Neuron (in vitro differentiated cells): ENCODE measurements around the gene NFATC1.

ENCODE experiments used
- H2AFZ ChIP-seq: one replicate; pipeline ENCODE4 v1.6.1; 2013; ENCODE audit warnings: low read depth, mild to moderate bottlenecking, inconsistent platforms, low read length, moderate library complexity
- H3K27me3 ChIP-seq: one replicate; pipeline ENCODE4 v1.6.1; 2013; ENCODE audit warnings: low read length; ENCODE audit not compliant: insufficient read depth
- H3K36me3 ChIP-seq: one replicate; pipeline ENCODE4 v1.6.1; 2013; ENCODE audit warnings: low read length; ENCODE audit not compliant: insufficient read depth
- H3K4me1 ChIP-seq: one replicate; pipeline ENCODE4 v1.6.1; 2013; ENCODE audit warnings: low read length; ENCODE audit not compliant: insufficient read depth
- H3K4me3 ChIP-seq: 2 replicates; pipeline ENCODE4 v1.5.1; 2013; ENCODE audit warnings: mild to moderate bottlenecking, low read length, moderate library complexity
- H3K9me3 ChIP-seq: one replicate; pipeline ENCODE4 v1.6.1; 2013; ENCODE audit warnings: low read length

Gene NFATC1

DNA sequence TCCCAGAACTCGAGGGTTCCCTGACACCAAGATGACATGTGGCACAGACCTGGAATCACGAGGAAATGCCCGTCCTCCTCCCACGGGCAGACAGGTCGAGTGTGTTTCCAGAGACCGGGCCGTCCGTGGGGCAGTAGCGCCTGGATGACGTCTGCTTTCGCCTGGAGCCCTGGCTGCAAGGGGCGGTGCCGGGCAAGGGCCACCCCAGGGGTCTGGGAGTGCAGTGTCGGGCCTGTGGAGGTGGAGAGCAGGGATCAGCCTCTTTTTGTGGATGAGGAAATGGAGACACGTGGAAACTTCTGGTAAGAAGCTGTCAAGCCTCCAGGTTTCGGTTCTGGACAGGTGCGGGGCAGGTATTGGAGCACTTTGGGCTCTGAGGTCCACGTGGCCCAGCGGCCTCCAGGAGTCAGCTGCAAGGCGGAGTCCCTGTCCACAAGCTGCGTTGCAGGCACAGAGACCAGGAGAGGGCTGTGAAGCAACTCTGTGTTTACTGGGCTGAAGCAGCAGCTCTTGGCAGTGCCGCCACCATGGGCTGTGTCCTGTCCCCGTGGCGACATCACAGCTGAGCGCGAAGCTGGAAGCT, 25.6 kb downstream of the NFATC1 start:
- H3K27me3 ChIP-seq: no peaks in the 10 kb centered on the region
- H3K9me3 ChIP-seq: no peaks in the 10 kb centered on the region
- no peaks in the 10 kb centered on the region for H3K4me1 ChIP-seq
- no peaks in the 10 kb centered on the region for H3K36me3 ChIP-seq
- H3K4me3 ChIP-seq: no peak overlapping the region
- no peak overlapping the region for H2AFZ ChIP-seq

DNA sequence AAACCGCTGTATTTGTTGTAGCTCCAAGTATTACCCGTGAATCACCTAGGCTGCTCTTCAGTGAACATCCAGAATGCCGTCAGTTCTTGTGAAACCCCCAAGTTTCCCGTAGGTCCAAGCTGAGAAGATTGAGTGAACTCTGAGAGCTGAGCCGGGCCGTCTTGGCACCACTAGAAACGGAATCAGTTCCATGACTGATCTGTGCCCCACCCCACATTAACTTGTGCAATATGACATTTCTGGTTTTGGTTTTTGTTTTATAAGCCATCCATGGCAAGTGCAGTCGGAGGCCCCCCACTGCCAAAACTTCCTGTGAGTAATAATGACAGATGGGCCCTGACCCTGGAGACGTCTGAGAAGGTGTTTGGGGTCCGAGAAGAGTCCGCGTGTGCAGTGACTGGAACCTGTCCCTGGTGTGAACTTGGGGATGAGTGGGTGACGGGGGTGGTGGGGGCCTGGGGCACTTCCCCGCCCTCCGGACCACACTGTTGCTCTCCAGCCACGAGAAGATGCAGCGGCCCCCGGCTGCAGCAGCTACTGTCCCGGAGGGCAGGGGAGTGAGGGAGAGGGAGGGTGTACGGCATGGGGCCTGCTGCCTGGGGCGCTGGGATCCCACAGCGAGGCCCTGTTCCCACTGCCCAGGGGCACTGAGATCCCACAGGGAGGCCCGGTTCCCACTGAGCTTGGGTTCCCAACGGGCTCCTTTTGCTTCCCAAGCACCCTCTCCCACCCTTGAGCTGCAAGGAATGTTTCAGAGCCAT, 26.5 kb downstream of the NFATC1 start:
- H3K36me3 ChIP-seq: no peaks in the 10 kb centered on the region
- no peak overlapping the region for H2AFZ ChIP-seq
- no peaks in the 10 kb centered on the region for H3K9me3 ChIP-seq
- H3K4me3 ChIP-seq: no peak overlapping the region
- H3K4me1 ChIP-seq: no peaks in the 10 kb centered on the region
- H3K27me3 ChIP-seq: no peaks in the 10 kb centered on the region

GRCh38 chr18:79422783-79423165, 27.0 kb downstream of the NFATC1 start:
- H3K4me1 ChIP-seq: no peaks in the 10 kb centered on the region
- H3K4me3 ChIP-seq: no peak overlapping the region
- H3K36me3 ChIP-seq: no peaks in the 10 kb centered on the region
- H3K27me3 ChIP-seq: no peaks in the 10 kb centered on the region
- H3K9me3 ChIP-seq: no peaks in the 10 kb centered on the region
- H2AFZ ChIP-seq: no peak overlapping the region

GRCh38 chr18:79423211-79424007, 27.7 kb downstream of the NFATC1 start:
- no peaks in the 10 kb centered on the region for H3K9me3 ChIP-seq
- no peak overlapping the region for H2AFZ ChIP-seq
- no peaks in the 10 kb centered on the region for H3K36me3 ChIP-seq

DNA sequence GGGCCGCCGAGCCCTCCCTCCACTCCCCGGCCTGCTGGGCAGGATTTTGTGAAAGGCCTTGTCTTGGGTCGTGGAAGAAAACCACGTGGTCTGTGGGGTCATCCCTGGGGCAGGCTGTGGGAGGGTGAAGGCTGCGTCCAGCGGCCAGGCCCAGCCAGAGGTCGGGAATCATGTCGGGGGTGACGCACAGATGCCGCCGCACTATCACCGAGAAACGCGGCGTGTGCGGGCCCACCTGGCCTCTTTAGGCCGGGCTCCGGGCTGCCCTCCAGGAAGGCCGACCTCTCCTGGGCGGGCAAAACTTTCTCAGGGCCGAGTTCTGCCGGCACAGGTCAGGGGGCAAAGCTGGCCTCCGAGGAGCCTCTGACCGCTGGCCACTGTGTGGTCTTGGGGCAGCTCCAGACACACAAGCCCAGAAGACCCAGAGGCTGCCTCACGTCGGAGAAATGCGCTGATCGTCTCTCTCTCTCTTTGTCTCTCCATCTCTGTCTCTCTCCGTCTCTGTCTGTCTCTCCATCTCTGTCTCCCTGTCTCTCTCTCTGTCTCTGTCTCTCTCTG, 28.4 kb downstream of the NFATC1 start:
- Histone ChIP-seq H3K4me3 (no peak overlapping the region), H3K36me3 (no peaks in the 10 kb centered on the region), H3K4me1 (no peaks in the 10 kb centered on the region), H3K27me3 (no peaks in the 10 kb centered on the region), H3K9me3 (no peaks in the 10 kb centered on the region), H2AFZ (no peak overlapping the region)

More at GRCh38 chr18:79423211-79424007, 27.7 kb downstream of the NFATC1 start:
- no peak overlapping the region for H3K4me3 ChIP-seq
- no peaks in the 10 kb centered on the region for H3K4me1 ChIP-seq
- H3K27me3 ChIP-seq: no peaks in the 10 kb centered on the region

GRCh38 chr18:79424880-79425568, 29.3 kb downstream of the NFATC1 start:
- Histone ChIP-seq H2AFZ (no peak overlapping the region), H3K4me3 (no peak overlapping the region), H3K9me3 (no peaks in the 10 kb centered on the region), H3K36me3 (no peaks in the 10 kb centered on the region), H3K27me3 (no peaks in the 10 kb centered on the region), H3K4me1 (no peaks in the 10 kb centered on the region)

DNA sequence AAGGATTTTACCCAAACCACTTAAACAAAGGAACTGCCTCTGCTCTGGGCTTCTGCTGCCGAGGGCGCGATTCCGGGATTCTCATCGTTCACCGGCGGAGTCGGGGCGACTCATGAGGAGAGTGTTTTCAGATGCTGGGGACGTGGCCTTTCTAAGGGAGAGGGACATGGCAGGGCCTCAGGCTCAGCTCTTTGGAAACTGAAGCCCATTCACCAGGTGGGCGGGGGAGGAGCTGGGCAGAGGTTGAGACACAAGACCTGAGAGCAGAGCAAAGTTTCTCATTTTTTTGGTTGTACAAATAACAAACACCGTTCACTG, 29.8 kb downstream of the NFATC1 start:
- no peak overlapping the region for H2AFZ ChIP-seq
- no peak overlapping the region for H3K4me3 ChIP-seq
- no peaks in the 10 kb centered on the region for H3K4me1 ChIP-seq
- H3K27me3 ChIP-seq: no peaks in the 10 kb centered on the region
- H3K9me3 ChIP-seq: no peaks in the 10 kb centered on the region
- no peaks in the 10 kb centered on the region for H3K36me3 ChIP-seq

GRCh38 chr18:79426376-79427300, 30.9 kb downstream of the NFATC1 start:
- Histone ChIP-seq H3K4me3 (no peak overlapping the region), H3K9me3 (no peaks in the 10 kb centered on the region), H2AFZ (no peak overlapping the region), H3K27me3 (no peaks in the 10 kb centered on the region), H3K4me1 (no peaks in the 10 kb centered on the region), H3K36me3 (no peaks in the 10 kb centered on the region)

DNA sequence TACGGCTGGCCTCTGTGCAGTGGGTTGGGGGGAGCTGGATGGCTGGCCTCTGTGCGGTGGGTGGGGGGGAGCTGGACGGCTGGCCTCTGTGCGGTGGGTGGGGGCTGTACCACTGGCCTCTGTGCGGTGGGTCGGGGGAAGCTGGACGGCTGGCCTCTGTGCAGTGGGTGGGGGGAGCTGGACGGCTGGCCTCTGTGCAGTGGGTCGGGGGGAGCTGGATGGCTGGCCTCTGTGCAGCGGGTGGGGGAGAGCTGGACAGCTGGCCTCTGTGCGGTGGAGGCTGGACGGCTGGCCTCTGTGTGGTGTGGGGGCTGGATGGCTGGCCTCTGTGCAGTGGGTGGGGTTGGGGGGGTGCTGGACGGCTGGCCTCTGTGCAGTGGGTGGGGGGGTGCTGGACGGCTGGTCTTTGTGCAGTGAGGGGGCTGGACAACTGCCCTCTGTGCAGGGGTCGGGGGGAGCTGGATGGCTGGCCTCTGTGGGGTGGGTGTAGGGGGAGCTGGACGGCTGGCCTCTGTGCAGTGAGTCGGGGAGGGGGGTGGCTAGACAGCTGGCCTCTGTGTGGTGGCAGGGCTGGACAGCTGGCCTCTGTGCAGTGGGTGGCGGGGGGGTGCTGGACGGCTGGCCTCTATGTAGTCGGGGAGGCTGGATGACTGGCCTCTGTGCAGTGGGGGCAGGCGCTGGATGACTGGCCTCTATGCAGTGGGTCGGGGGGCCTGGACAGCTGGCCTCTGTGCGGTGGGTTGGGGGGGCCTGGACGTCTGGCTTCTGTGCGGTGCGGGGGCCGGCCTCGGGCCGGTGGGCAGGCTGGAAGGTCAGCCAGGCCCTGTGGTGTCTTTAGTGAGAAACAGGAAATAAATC, 31.9 kb downstream of the NFATC1 start:
- H3K36me3 ChIP-seq: no peaks in the 10 kb centered on the region

DNA sequence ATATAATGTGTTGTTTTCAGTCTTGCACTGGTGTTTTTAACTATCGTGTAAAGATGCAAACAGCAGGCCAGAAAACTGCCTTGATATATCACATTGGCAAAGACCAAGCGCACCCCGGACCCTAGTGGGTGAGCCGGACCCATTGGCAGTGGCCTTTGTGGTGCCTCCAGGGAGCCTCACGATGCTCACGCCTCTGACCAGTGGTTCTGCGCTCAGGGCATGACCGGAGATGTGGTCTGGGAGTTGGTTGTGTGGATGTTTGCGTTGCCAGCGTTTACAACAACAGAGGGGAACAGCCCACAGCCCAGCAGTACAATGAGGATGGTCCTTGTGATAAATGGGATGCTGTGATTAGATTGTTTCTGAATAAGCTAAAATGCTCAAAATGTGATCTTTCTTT, 32.6 kb downstream of the NFATC1 start:
- H3K9me3 ChIP-seq: no peaks in the 10 kb centered on the region
- H3K36me3 ChIP-seq: no peaks in the 10 kb centered on the region
- H3K27me3 ChIP-seq: no peaks in the 10 kb centered on the region
- no peak overlapping the region for H2AFZ ChIP-seq
- no peaks in the 10 kb centered on the region for H3K4me1 ChIP-seq
- no peak overlapping the region for H3K4me3 ChIP-seq

More for the DNA sequence above, 31.9 kb downstream of the NFATC1 start:
- H3K4me1 ChIP-seq: no peaks in the 10 kb centered on the region
- no peaks in the 10 kb centered on the region for H3K27me3 ChIP-seq
- H3K4me3 ChIP-seq: no peak overlapping the region
- no peaks in the 10 kb centered on the region for H3K9me3 ChIP-seq
- H2AFZ ChIP-seq: no peak overlapping the region

- no peaks in the 10 kb centered on the region for H3K9me3 ChIP-seq
- no peak overlapping the region for H3K4me3 ChIP-seq
- H3K36me3 ChIP-seq: no peaks in the 10 kb centered on the region
- H2AFZ ChIP-seq: no peak overlapping the region
- H3K27me3 ChIP-seq: no peaks in the 10 kb centered on the region
- no peaks in the 10 kb centered on the region for H3K4me1 ChIP-seq
Measured at GRCh38 chr18:79429381-79429780, 33.7 kb downstream of the NFATC1 start.
